GM18508 (cell line): Measurements from ENCODE around the gene INTS15.

Source experiments
- ATAC-seq: cut with Tn5 transposase; IDR thresholded peaks from one replicate; pipeline ENCODE4 v1.9.1; 2021; ENCODE audit warnings: moderate number of reproducible peaks; ENCODE audit not compliant: insufficient read depth, unreplicated experiment

The INTS15 gene

GRCh38 chr7:6640246-6640721 is 50.5 kb downstream of the INTS15 start:
- no peak for ATAC-seq

GRCh38 chr7:6641305-6642035 is 51.6 kb downstream of the INTS15 start:
- ATAC-seq, result no peak

GRCh38 chr7:6642239-6642839 is 52.5 kb downstream of the INTS15 start:
- ATAC-seq, result no peak

- ATAC-seq, result no peak
Observed at GRCh38 chr7:6642861-6643640, 53.2 kb downstream of the INTS15 start.

GRCh38 chr7:6643915-6644625 is 54.2 kb downstream of the INTS15 start:
- ATAC-seq, result no peak

GRCh38 chr7:6644728-6645127 is 54.9 kb downstream of the INTS15 start:
- ATAC-seq, result no peak

- ATAC-seq, result no peak
Observed at GRCh38 chr7:6646465-6646864, 56.6 kb downstream of the INTS15 start.

- ATAC-seq, result no peak
Observed at GRCh38 chr7:6647080-6647479, 57.3 kb downstream of the INTS15 start.

- no peak for ATAC-seq
Observed at GRCh38 chr7:6647541-6647940, 57.7 kb downstream of the INTS15 start.

GRCh38 chr7:6648066-6648814 is 58.4 kb downstream of the INTS15 start:
- no peak for ATAC-seq

GRCh38 chr7:6648815-6649104 is 58.9 kb downstream of the INTS15 start:
- ATAC-seq, result no peak

- ATAC-seq, result no peak
Observed at GRCh38 chr7:6649241-6649961, 59.6 kb downstream of the INTS15 start.

- no peak for ATAC-seq
Observed at GRCh38 chr7:6650086-6650485, 60.3 kb downstream of the INTS15 start.

- ATAC-seq, result no peak
Observed at GRCh38 chr7:6650521-6651011, 60.7 kb downstream of the INTS15 start.

GRCh38 chr7:6651851-6652445 is 62.1 kb downstream of the INTS15 start:
- no peak for ATAC-seq

GRCh38 chr7:6652446-6653011 is 62.7 kb downstream of the INTS15 start:
- ATAC-seq, result no peak

- no peak for ATAC-seq
Observed at GRCh38 chr7:6653071-6654003, 63.5 kb downstream of the INTS15 start.
